PC-9 (cell line): ENCODE results near the gene SMTNL2.

Experiments used
- CTCF ChIP-seq: fragments of 200-600 bp; sonication (generic); conservative IDR thresholded peaks from 2 replicates; pipeline ENCODE4 v1.6.1; 2017; ENCODE audit warnings: mixed run types, antibody characterized with exemption, mild to moderate bottlenecking, moderate library complexity
- EZH2 ChIP-seq: fragments of 200-600 bp; sonication (generic); IDR thresholded peaks from 2 replicates; pipeline ENCODE4 v1.8.0; 2017; ENCODE audit warnings: antibody characterized with exemption, low read depth

GRCh38 chr17:4562015-4562969, 22.0 kb upstream of the SMTNL2 start:
- no peak for TF ChIP-seq CTCF
- no peak for TF ChIP-seq EZH2
